Stimulated activated CD8-positive, alpha-beta memory T cell treated with anti-CD3 and anti-CD28 coated beads, Interleukin-12 subunit alpha, Interleukin-12 subunit beta, amount 100 ng/mL, for 24 hours (primary cell): Measurements from ENCODE around the gene HMGB4.

Source experiments
- DNase-seq: peaks from one replicate; pipeline ENCODE4 v3.0.0-alpha.2; 2020; ENCODE audit errors: extremely low read depth

HMGB4 gene

GRCh38 chr1:33897092-33897725 is 33.3 kb downstream of the HMGB4 start:
- no peak for DNase-seq

GRCh38 chr1:33898406-33898805 is 34.5 kb downstream of the HMGB4 start:
- no peak for DNase-seq

- DNase-seq, result no peak
Measured at GRCh38 chr1:33898881-33899280, 35.0 kb downstream of the HMGB4 start.

DNA sequence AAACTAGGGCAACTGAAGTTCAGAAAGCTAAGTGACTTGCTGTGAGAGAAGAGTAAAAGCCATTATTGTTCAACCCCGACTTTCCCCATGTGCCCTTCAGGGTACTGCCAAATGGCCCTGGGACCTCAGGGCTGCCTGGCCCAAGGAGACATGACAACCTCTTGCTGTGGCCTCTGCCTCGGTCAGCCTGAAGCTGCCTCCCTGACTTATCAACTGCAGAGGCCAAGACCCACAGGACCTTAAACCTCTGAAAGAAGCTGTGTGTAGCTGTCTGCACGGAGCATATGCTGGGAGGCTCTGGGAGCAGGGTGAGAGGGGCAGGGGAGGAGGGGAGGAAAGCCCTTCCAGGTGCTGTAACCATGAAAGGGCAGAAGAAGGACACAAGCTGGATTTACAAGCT is 35.9 kb downstream of the HMGB4 start:
- DNase-seq, result no peak

DNA sequence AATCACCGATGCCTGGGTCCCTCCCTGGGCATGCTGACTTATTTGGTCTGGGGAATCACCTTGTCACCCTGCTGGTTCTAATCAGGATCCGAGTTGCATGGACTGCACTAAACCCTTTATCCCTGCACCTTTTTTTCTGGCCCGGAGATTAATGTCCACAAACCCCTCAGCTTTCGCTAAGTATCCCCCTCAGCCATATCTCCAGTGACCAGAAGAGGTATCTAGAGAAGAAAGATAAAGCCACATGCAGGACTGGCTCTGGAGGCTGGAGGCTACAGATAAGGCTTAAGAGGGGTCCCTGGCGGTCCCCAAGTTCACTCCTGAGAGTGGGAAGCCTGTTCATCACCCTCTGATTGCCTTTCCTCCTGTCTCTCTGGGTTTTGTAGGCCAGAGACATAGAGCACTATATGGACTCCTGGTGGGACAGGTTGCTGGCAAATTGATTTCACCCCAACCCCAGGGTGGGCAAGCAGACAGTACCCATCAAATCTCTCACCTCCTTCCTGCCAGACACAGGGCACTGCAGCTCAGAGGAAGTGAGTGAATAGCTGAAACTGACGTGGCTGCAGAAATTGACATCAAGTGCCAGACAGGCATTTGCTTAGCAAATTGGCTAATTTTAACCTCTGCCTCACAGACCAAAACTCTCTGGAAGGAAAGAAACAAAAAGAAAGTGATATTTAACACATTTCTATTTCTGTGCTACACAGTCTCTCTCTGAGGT is 38.8 kb downstream of the HMGB4 start:
- DNase-seq, result no peak

DNA sequence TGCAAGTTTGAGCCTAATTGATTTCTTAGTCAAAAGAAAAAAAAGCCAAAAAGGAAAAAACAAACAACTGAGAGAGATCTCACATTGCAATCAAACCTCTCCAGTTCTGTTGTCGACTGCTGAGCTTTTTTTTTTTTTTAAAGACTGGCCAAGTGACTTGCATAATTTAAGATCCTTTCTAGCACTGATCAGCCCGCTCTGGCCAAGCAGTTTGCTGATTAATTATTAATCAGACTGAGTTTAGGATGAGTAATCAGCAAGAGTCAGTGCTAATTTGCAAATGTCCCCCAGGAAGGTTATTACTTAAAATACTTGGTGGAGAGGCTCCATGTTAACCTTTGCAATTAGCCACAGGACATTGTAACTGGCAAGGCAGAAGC is 39.3 kb downstream of the HMGB4 start:
- DNase-seq, result no peak

DNA sequence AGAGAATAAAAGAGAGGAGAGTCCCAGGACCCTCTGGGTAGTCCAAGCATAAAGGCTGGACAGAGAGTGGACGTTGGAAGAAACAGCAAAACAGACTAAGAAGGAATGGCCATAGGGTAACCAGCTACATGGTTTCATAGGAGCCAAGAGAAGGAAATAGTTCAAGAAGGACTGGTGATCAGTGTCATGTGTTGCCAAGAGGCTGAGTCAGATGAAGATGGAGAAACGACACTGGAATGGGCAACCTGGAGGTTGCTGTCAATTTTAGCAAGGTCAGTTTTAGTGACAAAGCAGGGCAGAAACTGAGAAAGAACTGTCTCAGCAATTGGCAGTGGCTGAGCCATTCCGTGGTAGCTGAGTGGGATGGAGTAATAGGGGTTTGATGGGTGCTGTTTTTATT is 41.4 kb downstream of the HMGB4 start:
- DNase-seq, result no peak

- DNase-seq, result no peak
Measured at GRCh38 chr1:33906156-33906555, 42.3 kb downstream of the HMGB4 start.

DNA sequence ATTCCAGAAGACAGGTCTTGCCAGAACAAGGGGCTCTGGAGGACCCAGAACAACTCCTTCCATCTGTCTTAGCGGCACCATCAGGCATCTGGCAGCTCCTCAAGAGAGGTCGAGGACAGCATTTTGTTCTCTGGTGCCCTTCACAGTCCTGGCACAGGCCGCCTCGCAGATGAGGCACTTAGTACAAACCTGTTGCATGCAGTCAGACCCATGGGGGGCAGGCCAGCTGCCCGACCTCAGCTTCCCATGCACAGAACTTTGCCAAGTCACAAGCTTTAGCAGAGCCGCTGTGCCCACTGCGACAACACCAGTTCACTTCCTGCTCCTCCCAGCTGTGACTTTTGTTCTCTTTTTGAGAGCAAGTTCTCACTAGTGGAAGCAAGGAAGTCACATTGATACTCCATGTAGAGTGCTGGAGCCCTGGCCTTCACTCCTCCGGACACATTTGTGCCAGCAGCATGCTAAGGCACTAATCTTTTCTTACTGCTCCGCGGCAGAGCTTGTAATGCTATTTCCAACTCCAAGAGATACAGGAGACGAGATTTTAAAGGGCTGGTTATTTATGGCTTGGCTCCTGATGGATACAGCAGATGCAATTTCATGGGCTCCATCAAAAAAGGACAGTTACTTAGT is 44.6 kb downstream of the HMGB4 start:
- no peak for DNase-seq
